NCI-H1930 (cell line): ENCODE data around the gene NPY5R.

ENCODE experiments used
- DNase-seq, 2 experiments: peaks; one replicate each; lab custom pipeline; 2025; lab: John Stamatoyannopoulos, UW

NPY5R gene

GRCh38 chr4:163384926-163385325, 41.2 kb downstream of the NPY5R start:
- no peak for DNase-seq

GRCh38 chr4:163385466-163385865, 41.8 kb downstream of the NPY5R start:
- no peak for DNase-seq

- DNase-seq = no peak
Observed at GRCh38 chr4:163391756-163392155, 48.1 kb downstream of the NPY5R start.

GRCh38 chr4:163392328-163392727, 48.6 kb downstream of the NPY5R start:
- no peak for DNase-seq

GRCh38 chr4:163393471-163393870, 49.8 kb downstream of the NPY5R start:
- DNase-seq = no peak

- no peak for DNase-seq
Observed at GRCh38 chr4:163395055-163395454, 51.4 kb downstream of the NPY5R start.

- DNase-seq = no peak
Observed at GRCh38 chr4:163395758-163396157, 52.1 kb downstream of the NPY5R start.

- no peak for DNase-seq
Observed at GRCh38 chr4:163398238-163398637, 54.5 kb downstream of the NPY5R start.

GRCh38 chr4:163400911-163401310, 57.2 kb downstream of the NPY5R start:
- no peak for DNase-seq
